IPS-15b (cell line): ENCODE measurements around the gene GEMIN8.
A peak's percentile ranks its signal among the peaks of the same experiment; 100 is the strongest.

Source experiments
- H3K27me3 ChIP-seq: one replicate; pipeline ENCODE4 v1.6.1; 2013; ENCODE audit warnings: low read length; ENCODE audit not compliant: control insufficient read depth, insufficient read depth
- H3K36me3 ChIP-seq: one replicate; pipeline ENCODE4 v1.6.1; 2013; ENCODE audit warnings: low read length; ENCODE audit not compliant: control insufficient read depth, insufficient read depth
- H3K4me1 ChIP-seq: one replicate; pipeline ENCODE4 v1.6.1; 2013; ENCODE audit warnings: mild to moderate bottlenecking, low read length; ENCODE audit not compliant: control insufficient read depth, insufficient read depth
- H3K4me3 ChIP-seq: one replicate; pipeline ENCODE4 v1.5.1; 2013; ENCODE audit warnings: low read depth, low read length
- H3K9ac ChIP-seq: one replicate; pipeline ENCODE4 v1.6.1; 2013; ENCODE audit warnings: low read depth, mild to moderate bottlenecking, low read length
- H3K9me3 ChIP-seq: one replicate; pipeline ENCODE4 v1.6.1; 2013; ENCODE audit warnings: mild to moderate bottlenecking, low read length; ENCODE audit not compliant: control insufficient read depth, insufficient read depth

GEMIN8 gene

GRCh38 chrX:14029425-14030173, at the start of gene GEMIN8:
Gene GEMIN8 (minus strand): TSS chrX:14029892. CDS start chrX:14021478, 8,414 bp downstream.
- peak within 1 kb of the TSS; percentile 93 for H3K9ac ChIP-seq

GRCh38 chrX:14076639-14077038, 46.9 kb upstream of the GEMIN8 start:
- H3K9ac ChIP-seq: no peak overlapping the region
- no peaks in the 10 kb centered on the region for H3K9me3 ChIP-seq
- H3K4me3 ChIP-seq: no peak overlapping the region
- no peaks in the 10 kb centered on the region for H3K36me3 ChIP-seq
- no peaks in the 10 kb centered on the region for H3K4me1 ChIP-seq
- no peaks in the 10 kb centered on the region for H3K27me3 ChIP-seq

More at GRCh38 chrX:14029425-14030173, at the start of gene GEMIN8:
- Histone ChIP-seq H3K27me3 (no peaks in the 10 kb centered on the region), H3K36me3 (no peaks in the 10 kb centered on the region), H3K9me3 (no peaks in the 10 kb centered on the region), H3K4me3 (peak within 1 kb of the TSS; percentile 70), H3K4me1 (peaks cover 25% of the 10 kb centered on the region)

- H3K27me3 ChIP-seq: no peaks in the 10 kb centered on the region
- H3K36me3 ChIP-seq: no peaks in the 10 kb centered on the region
- no peak overlapping the region for H3K9ac ChIP-seq
- H3K4me1 ChIP-seq: no peaks in the 10 kb centered on the region
- no peak overlapping the region for H3K4me3 ChIP-seq
- no peaks in the 10 kb centered on the region for H3K9me3 ChIP-seq
Measured at GRCh38 chrX:14073556-14073955, 43.9 kb upstream of the GEMIN8 start.

- no peaks in the 10 kb centered on the region for H3K27me3 ChIP-seq
- H3K4me3 ChIP-seq: no peak overlapping the region
- H3K9me3 ChIP-seq: no peaks in the 10 kb centered on the region
- H3K9ac ChIP-seq: no peak overlapping the region
- no peaks in the 10 kb centered on the region for H3K36me3 ChIP-seq
- H3K4me1 ChIP-seq: no peaks in the 10 kb centered on the region
Measured at GRCh38 chrX:14073071-14073470, 43.4 kb upstream of the GEMIN8 start.

- no peaks in the 10 kb centered on the region for H3K36me3 ChIP-seq
- no peak overlapping the region for H3K9ac ChIP-seq
- no peaks in the 10 kb centered on the region for H3K9me3 ChIP-seq
- no peak overlapping the region for H3K4me3 ChIP-seq
- H3K4me1 ChIP-seq: peaks cover 4% of the 10 kb centered on the region
- H3K27me3 ChIP-seq: no peaks in the 10 kb centered on the region
Measured at GRCh38 chrX:14065800-14066199, 36.1 kb upstream of the GEMIN8 start.

- Histone ChIP-seq H3K4me1 (peaks cover 4% of the 10 kb centered on the region), H3K9ac (no peak overlapping the region), H3K27me3 (no peaks in the 10 kb centered on the region), H3K9me3 (no peaks in the 10 kb centered on the region), H3K36me3 (no peaks in the 10 kb centered on the region), H3K4me3 (no peak overlapping the region)
Measured at GRCh38 chrX:14064626-14065432, 35.1 kb upstream of the GEMIN8 start.

GRCh38 chrX:14062524-14062923, 32.8 kb upstream of the GEMIN8 start:
- Histone ChIP-seq H3K36me3 (no peaks in the 10 kb centered on the region), H3K9ac (no peak overlapping the region), H3K4me1 (peaks cover 7% of the 10 kb centered on the region), H3K27me3 (no peaks in the 10 kb centered on the region), H3K4me3 (no peak overlapping the region), H3K9me3 (no peaks in the 10 kb centered on the region)

GRCh38 chrX:14056206-14056605, 26.5 kb upstream of the GEMIN8 start:
- H3K4me1 ChIP-seq: peaks cover 3% of the 10 kb centered on the region
- no peak overlapping the region for H3K9ac ChIP-seq
- H3K4me3 ChIP-seq: no peak overlapping the region
- no peaks in the 10 kb centered on the region for H3K27me3 ChIP-seq
- H3K9me3 ChIP-seq: no peaks in the 10 kb centered on the region
- H3K36me3 ChIP-seq: no peaks in the 10 kb centered on the region

GRCh38 chrX:14051416-14051815, 21.7 kb upstream of the GEMIN8 start:
- Histone ChIP-seq H3K4me1 (no peaks in the 10 kb centered on the region), H3K27me3 (no peaks in the 10 kb centered on the region), H3K9me3 (no peaks in the 10 kb centered on the region), H3K9ac (no peak overlapping the region), H3K4me3 (no peak overlapping the region), H3K36me3 (no peaks in the 10 kb centered on the region)

- H3K4me3 ChIP-seq: no peak overlapping the region
- H3K36me3 ChIP-seq: no peaks in the 10 kb centered on the region
- H3K27me3 ChIP-seq: no peaks in the 10 kb centered on the region
- no peaks in the 10 kb centered on the region for H3K9me3 ChIP-seq
- no peak overlapping the region for H3K9ac ChIP-seq
- no peaks in the 10 kb centered on the region for H3K4me1 ChIP-seq
Measured at GRCh38 chrX:14050709-14051108, 21.0 kb upstream of the GEMIN8 start.

- no peaks in the 10 kb centered on the region for H3K9me3 ChIP-seq
Measured at GRCh38 chrX:14043209-14043608, 13.5 kb upstream of the GEMIN8 start.

GRCh38 chrX:14039344-14039743, 9.7 kb upstream of the GEMIN8 start:
- H3K27me3 ChIP-seq: no peaks in the 10 kb centered on the region
- H3K9ac ChIP-seq: no peak overlapping the region
- H3K4me3 ChIP-seq: no peak overlapping the region

More at GRCh38 chrX:14043209-14043608, 13.5 kb upstream of the GEMIN8 start:
- no peak overlapping the region for H3K9ac ChIP-seq
- no peak overlapping the region for H3K4me3 ChIP-seq
- H3K36me3 ChIP-seq: no peaks in the 10 kb centered on the region
- H3K4me1 ChIP-seq: peaks cover 3% of the 10 kb centered on the region
- H3K27me3 ChIP-seq: no peaks in the 10 kb centered on the region

More at GRCh38 chrX:14039344-14039743, 9.7 kb upstream of the GEMIN8 start:
- Histone ChIP-seq H3K9me3 (no peaks in the 10 kb centered on the region), H3K36me3 (no peaks in the 10 kb centered on the region), H3K4me1 (peaks cover 3% of the 10 kb centered on the region)
